Mucosa of descending colon (tissue), 3 donors: ENCODE results near the gene ERC1. TPM values are rescaled to one million over a fixed set of nuclear protein-coding genes. Genes with fewer than 3 reads are reported as not detected.
A peak's percentile ranks its signal among the peaks of the same experiment; 100 is the strongest.

Source experiments
- ATAC-seq: fragments of 200-7000 bp; cut with Tn5 transposase; one replicate; pipeline ENCODE4 v1.9.1; 2020; ENCODE audit warnings: mild to moderate bottlenecking, moderate library complexity
- DNase-seq, 3 donors: peaks; one replicate each; pipeline ENCODE4 v3.0.0-alpha.2; 2020
- H3K36me3 ChIP-seq: fragments of 200-600 bp; one replicate; pipeline ENCODE4 v1.8.0; 2021; ENCODE audit warnings: low read depth, mild to moderate bottlenecking
- H3K4me1 ChIP-seq: fragments of 200-600 bp; one replicate; pipeline ENCODE4 v1.8.0; 2021; ENCODE audit warnings: low read depth, mild to moderate bottlenecking
- H3K4me3 ChIP-seq: fragments of 200-600 bp; one replicate; pipeline ENCODE4 v1.8.0; 2021; ENCODE audit warnings: mild to moderate bottlenecking
- H3K9me3 ChIP-seq: fragments of 200-600 bp; one replicate; pipeline ENCODE4 v1.8.0; 2021; ENCODE audit warnings: mild to moderate bottlenecking
- CTCF ChIP-seq: fragments of 200-600 bp; IDR thresholded peaks from one replicate; pipeline ENCODE4 v1.8.0; 2022; ENCODE audit warnings: antibody characterized with exemption, mild to moderate bottlenecking
- intact Hi-C, 2 donors: fragments of 100-400 bp; cut with DNase I in 1 of 2; cut with micrococcal nuclease in 1 of 2; formaldehyde crosslinking; loops; one replicate each; pipeline versions ENCODE4 v1.11.0 to v1.11.1; 2022; cut with DNase I, micrococcal nuclease
- total RNA-seq, 3 donors: library from RNA; stranded (reverse); fragmentation: NEBNext Ultra II Directional in 2 of 3; extraction: Animal tissue kit (Norgen Biotek cat#: 25700) in 2 of 3; gene quantifications; one replicate each; pipeline versions ENCODE4 v1.2.1 to v1.2.4, GENCODE V29; 2021 to 2023
- donor health status: DM: no; HTN: no; CAD: no; lungs with moderate emphysema.
- donor health status: DM: no; HTN: no; CAD: no.
- donor health status: DM: no; HTN: yes; CAD: no.

The ERC1 gene
- total RNA-seq, 3 donors from 2014 or later: 42.6 to 76.3 (median 49.6) TPM

GRCh38 chr12:1217191-1217949, 226.3 kb downstream of the ERC1 start:
- Histone ChIP-seq H3K36me3 (no peaks in the 10 kb centered on the region), H3K4me1 (peaks cover 62% of the 10 kb centered on the region), H3K9me3 (no peaks in the 10 kb centered on the region), H3K4me3 (no peak overlapping the region)
- DNase-seq: peak in 1 of 3 donors; percentile 54
- TF ChIP-seq CTCF: no peak
- intact Hi-C loops: no loop called here
- peak; percentile 86 for ATAC-seq

GRCh38 chr12:1218369-1218768, 227.3 kb downstream of the ERC1 start:
- intact Hi-C loops: no loop called here
- no peak for ATAC-seq

GRCh38 chr12:1220127-1221092, 229.4 kb downstream of the ERC1 start:
- Histone ChIP-seq H3K9me3 (no peaks in the 10 kb centered on the region), H3K4me1 (peaks cover 46% of the 10 kb centered on the region), H3K36me3 (no peaks in the 10 kb centered on the region), H3K4me3 (no peak overlapping the region)
- DNase-seq (peak; percentile 71 to 80 (median 72)), ATAC-seq (peak; percentile 74)
- TF ChIP-seq CTCF: no peak
- intact Hi-C loops: no loop called here

More at GRCh38 chr12:1218369-1218768, 227.3 kb downstream of the ERC1 start:
- H3K9me3 ChIP-seq: no peaks in the 10 kb centered on the region
- no peaks in the 10 kb centered on the region for H3K36me3 ChIP-seq
- peaks cover 59% of the 10 kb centered on the region for H3K4me1 ChIP-seq
- no peak overlapping the region for H3K4me3 ChIP-seq
- DNase-seq: no peak
- TF ChIP-seq CTCF: no peak

- ATAC-seq (peak; percentile 77), DNase-seq (no peak)
- Histone ChIP-seq H3K4me3 (no peak overlapping the region), H3K36me3 (no peaks in the 10 kb centered on the region), H3K9me3 (no peaks in the 10 kb centered on the region), H3K4me1 (peaks cover 37% of the 10 kb centered on the region)
- TF ChIP-seq CTCF: no peak
- intact Hi-C loops: no loop called here
Measured at GRCh38 chr12:1222858-1223639, 232.0 kb downstream of the ERC1 start.

GRCh38 chr12:1226951-1227350, 235.9 kb downstream of the ERC1 start:
- Histone ChIP-seq H3K4me3 (no peak overlapping the region), H3K9me3 (no peaks in the 10 kb centered on the region), H3K4me1 (peaks cover 5% of the 10 kb centered on the region), H3K36me3 (no peaks in the 10 kb centered on the region)
- ATAC-seq (no peak), DNase-seq (no peak)
- TF ChIP-seq CTCF: no peak
- intact Hi-C loops: no loop called here
